ENCODE measurements around the gene ERVK3-1.

Gene ERVK3-1

DNA sequence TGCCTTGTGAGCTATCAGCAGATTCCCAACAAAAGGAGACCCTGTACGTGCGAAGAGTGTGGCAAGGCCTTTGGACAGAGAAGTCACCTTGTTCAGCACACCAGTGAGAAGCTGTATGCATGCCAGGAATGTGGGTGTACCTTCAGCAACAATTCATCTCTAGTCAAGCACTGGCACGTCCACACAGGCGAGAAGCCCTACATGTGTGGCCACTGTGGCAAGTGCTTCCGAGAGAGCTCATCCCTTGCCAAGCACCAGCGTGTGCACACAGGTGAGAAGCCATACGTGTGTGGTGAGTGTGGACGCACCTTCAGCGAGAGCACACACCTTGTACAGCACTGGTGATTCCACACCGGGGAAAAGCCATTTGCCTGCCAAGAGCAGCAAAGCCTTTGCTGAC lies 14.1 kb downstream of the ERVK3-1 start:
- no peak overlapping the region for H3K4me3 Mint-ChIP-seq
- H3K4me1 Mint-ChIP-seq: no peaks in the 10 kb centered on the region
- ATAC-seq: no peak
- no peak overlapping the region for H3K27ac Mint-ChIP-seq
- peaks cover 19% of the 10 kb centered on the region for H3K36me3 Mint-ChIP-seq (ENCODE audit: low read depth)
- H3K9me3 Mint-ChIP-seq: no peaks in the 10 kb centered on the region
- DNase-seq: no peak
- no peaks in the 10 kb centered on the region for H3K27me3 Mint-ChIP-seq

- H3K27ac Mint-ChIP-seq: no peak overlapping the region
- ATAC-seq (no peak), DNase-seq (no peak)
- H3K4me3 Mint-ChIP-seq: no peak overlapping the region
- H3K36me3 Mint-ChIP-seq (ENCODE audit: low read depth): peaks cover 3% of the 10 kb centered on the region
- no peaks in the 10 kb centered on the region for H3K27me3 Mint-ChIP-seq
- peaks cover 4% of the 10 kb centered on the region for H3K4me1 Mint-ChIP-seq
- H3K9me3 Mint-ChIP-seq: no peaks in the 10 kb centered on the region
These were observed 20.3 kb downstream of the ERVK3-1 start for GRCh38 chr19:58325311-58326022.

GRCh38 chr19:58326501-58326913 lies 21.3 kb downstream of the ERVK3-1 start:
- ATAC-seq (peak; percentile 33), DNase-seq (no peak)
- Mint-ChIP-seq H3K9me3 (no peaks in the 10 kb centered on the region), H3K27ac (no peak overlapping the region), H3K4me3 (no peak overlapping the region), H3K36me3 (ENCODE audit: low read depth) (peaks cover 3% of the 10 kb centered on the region), H3K27me3 (no peaks in the 10 kb centered on the region), H3K4me1 (peaks cover 4% of the 10 kb centered on the region)

- Mint-ChIP-seq H3K27ac (no peak within 1 kb of the TSS), H3K27me3 (no peaks in the 10 kb centered on the region), H3K4me1 (peaks cover 4% of the 10 kb centered on the region), H3K4me3 (no peak within 1 kb of the TSS), H3K36me3 (ENCODE audit: low read depth) (peaks cover 3% of the 10 kb centered on the region), H3K9me3 (no peaks in the 10 kb centered on the region)
- DNase-seq (peak; percentile 92), ATAC-seq (peak; percentile 92)
These were observed 21.9 kb downstream of the ERVK3-1 start, which contains the start of gene ZSCAN22 for GRCh38 chr19:58326914-58327726. ZSCAN22 (plus strand) TSS chr19:58326994; CDS start chr19:58334803, 7,809 bp downstream.

- Mint-ChIP-seq H3K4me3 (no peak overlapping the region), H3K4me1 (peaks cover 4% of the 10 kb centered on the region), H3K27me3 (no peaks in the 10 kb centered on the region), H3K27ac (no peak overlapping the region), H3K9me3 (no peaks in the 10 kb centered on the region), H3K36me3 (ENCODE audit: low read depth) (no peaks in the 10 kb centered on the region)
- DNase-seq: peak; percentile 54
- ATAC-seq: no peak
These were observed 23.8 kb downstream of the ERVK3-1 start for GRCh38 chr19:58328999-58329398.

DNA sequence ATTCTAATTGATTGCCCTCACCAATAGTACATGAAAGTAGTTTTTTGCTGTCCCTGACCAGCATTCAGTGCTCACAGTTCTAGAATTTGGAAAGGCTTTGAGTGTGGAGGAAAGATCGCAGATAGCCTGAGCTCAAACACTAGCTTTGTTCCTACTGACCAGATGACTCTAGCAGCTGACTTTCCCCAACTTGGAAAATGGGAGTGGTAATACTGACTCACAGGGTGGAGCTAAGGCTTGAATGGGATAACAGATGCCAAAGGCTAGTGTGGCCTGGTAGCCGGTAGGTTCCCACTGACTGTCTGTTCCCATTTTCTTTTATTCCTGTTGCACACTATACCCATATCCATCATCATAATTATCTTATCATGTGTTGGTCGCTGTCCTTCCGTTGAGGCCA lies 25.3 kb downstream of the ERVK3-1 start:
- Mint-ChIP-seq H3K27me3 (no peaks in the 10 kb centered on the region), H3K4me3 (no peak overlapping the region), H3K27ac (no peak overlapping the region), H3K36me3 (ENCODE audit: low read depth) (peaks cover 1% of the 10 kb centered on the region), H3K4me1 (peaks cover 4% of the 10 kb centered on the region), H3K9me3 (no peaks in the 10 kb centered on the region)
- ATAC-seq (no peak), DNase-seq (no peak)

GRCh38 chr19:58332697-58333096 lies 27.5 kb downstream of the ERVK3-1 start:
- H3K9me3 Mint-ChIP-seq: no peaks in the 10 kb centered on the region
- H3K4me1 Mint-ChIP-seq: peaks cover 4% of the 10 kb centered on the region
- no peak overlapping the region for H3K4me3 Mint-ChIP-seq
- H3K27ac Mint-ChIP-seq: no peak overlapping the region
- H3K27me3 Mint-ChIP-seq: no peaks in the 10 kb centered on the region
- no peak for DNase-seq
- H3K36me3 Mint-ChIP-seq (ENCODE audit: low read depth): peaks cover 7% of the 10 kb centered on the region
- ATAC-seq: no peak

GRCh38 chr19:58334691-58335249 lies 29.6 kb downstream of the ERVK3-1 start:
- ATAC-seq (no peak), DNase-seq (no peak)
- Mint-ChIP-seq H3K27me3 (no peaks in the 10 kb centered on the region), H3K9me3 (no peaks in the 10 kb centered on the region), H3K4me1 (peaks cover 1% of the 10 kb centered on the region), H3K36me3 (ENCODE audit: low read depth) (peaks cover 24% of the 10 kb centered on the region), H3K4me3 (no peak overlapping the region), H3K27ac (no peak overlapping the region)

DNA sequence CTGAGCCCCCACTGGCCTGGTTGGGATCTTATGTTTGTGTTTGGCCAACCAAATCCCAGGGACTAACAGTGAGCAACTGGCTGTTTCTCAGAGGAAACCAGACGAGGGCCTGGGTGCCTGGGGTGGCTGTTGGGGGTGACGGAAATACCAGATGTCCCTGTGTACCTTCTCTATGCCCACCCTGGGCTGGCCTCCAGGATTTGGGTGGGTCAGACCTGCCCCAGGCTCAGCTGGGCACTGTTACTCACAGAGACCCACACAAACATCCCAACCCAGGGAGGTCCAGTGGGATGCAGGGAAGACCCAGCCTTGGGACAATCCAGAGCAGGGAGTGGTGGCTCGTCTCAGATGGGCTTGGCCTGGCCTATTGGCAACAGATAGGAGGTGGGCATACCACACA lies 30.5 kb downstream of the ERVK3-1 start:
- ATAC-seq (no peak), DNase-seq (no peak)
- H3K4me1 Mint-ChIP-seq: peaks cover 4% of the 10 kb centered on the region
- H3K36me3 Mint-ChIP-seq (ENCODE audit: low read depth): peaks cover 28% of the 10 kb centered on the region
- H3K27ac Mint-ChIP-seq: no peak overlapping the region
- no peak overlapping the region for H3K4me3 Mint-ChIP-seq
- no peaks in the 10 kb centered on the region for H3K27me3 Mint-ChIP-seq
- no peaks in the 10 kb centered on the region for H3K9me3 Mint-ChIP-seq

GRCh38 chr19:58336216-58336615 lies 31.0 kb downstream of the ERVK3-1 start:
- Mint-ChIP-seq H3K9me3 (no peaks in the 10 kb centered on the region), H3K36me3 (ENCODE audit: low read depth) (peaks cover 29% of the 10 kb centered on the region), H3K4me1 (peaks cover 4% of the 10 kb centered on the region), H3K27me3 (no peaks in the 10 kb centered on the region), H3K27ac (no peak overlapping the region), H3K4me3 (no peak overlapping the region)
- no peak for ATAC-seq
- DNase-seq: no peak

- Mint-ChIP-seq H3K27ac (no peak overlapping the region), H3K27me3 (no peaks in the 10 kb centered on the region), H3K4me1 (peaks cover 4% of the 10 kb centered on the region), H3K36me3 (ENCODE audit: low read depth) (peaks cover 31% of the 10 kb centered on the region), H3K9me3 (no peaks in the 10 kb centered on the region), H3K4me3 (no peak overlapping the region)
- DNase-seq (no peak), ATAC-seq (no peak)
These were observed 31.6 kb downstream of the ERVK3-1 start for GRCh38 chr19:58336820-58337219.

- Mint-ChIP-seq H3K27me3 (no peaks in the 10 kb centered on the region), H3K4me1 (peaks cover 4% of the 10 kb centered on the region), H3K27ac (no peak overlapping the region), H3K4me3 (no peak overlapping the region), H3K9me3 (no peaks in the 10 kb centered on the region), H3K36me3 (ENCODE audit: low read depth) (peaks cover 35% of the 10 kb centered on the region)
- DNase-seq (no peak), ATAC-seq (no peak)
These were observed 33.2 kb downstream of the ERVK3-1 start for GRCh38 chr19:58338336-58338735.

DNA sequence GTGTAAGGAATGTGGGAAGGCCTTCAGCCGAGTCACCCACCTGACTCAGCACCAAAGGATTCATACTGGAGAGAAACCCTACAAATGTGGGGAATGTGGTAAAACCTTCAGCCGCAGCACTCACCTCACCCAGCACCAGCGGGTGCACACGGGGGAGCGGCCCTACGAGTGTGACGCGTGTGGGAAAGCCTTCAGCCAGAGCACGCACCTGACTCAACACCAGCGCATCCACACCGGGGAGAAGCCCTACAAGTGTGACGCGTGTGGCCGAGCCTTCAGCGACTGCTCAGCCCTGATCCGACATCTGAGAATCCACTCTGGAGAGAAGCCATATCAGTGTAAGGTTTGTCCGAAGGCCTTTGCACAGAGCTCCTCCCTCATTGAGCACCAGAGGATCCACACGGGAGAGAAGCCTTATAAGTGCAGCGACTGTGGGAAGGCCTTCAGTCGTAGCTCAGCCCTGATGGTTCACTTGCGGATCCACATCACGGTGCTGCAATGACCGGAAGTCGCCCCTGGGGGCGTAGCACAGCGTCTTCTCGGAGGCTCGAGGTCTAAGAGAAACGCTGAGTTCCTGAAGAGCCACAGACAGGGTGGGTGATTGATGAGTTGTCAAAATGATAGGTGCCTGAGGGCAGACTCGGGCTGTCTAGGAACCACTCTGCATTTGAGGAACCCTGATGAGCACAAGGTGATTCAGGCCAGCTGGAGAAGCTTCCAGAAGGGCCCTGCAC lies 33.8 kb downstream of the ERVK3-1 start:
- peaks cover 35% of the 10 kb centered on the region for H3K36me3 Mint-ChIP-seq (ENCODE audit: low read depth)
- ATAC-seq (no peak), DNase-seq (no peak)
- H3K4me1 Mint-ChIP-seq: peaks cover 4% of the 10 kb centered on the region
- no peak overlapping the region for H3K27ac Mint-ChIP-seq
- H3K4me3 Mint-ChIP-seq: no peak overlapping the region
- H3K9me3 Mint-ChIP-seq: no peaks in the 10 kb centered on the region
- H3K27me3 Mint-ChIP-seq: no peaks in the 10 kb centered on the region

DNA sequence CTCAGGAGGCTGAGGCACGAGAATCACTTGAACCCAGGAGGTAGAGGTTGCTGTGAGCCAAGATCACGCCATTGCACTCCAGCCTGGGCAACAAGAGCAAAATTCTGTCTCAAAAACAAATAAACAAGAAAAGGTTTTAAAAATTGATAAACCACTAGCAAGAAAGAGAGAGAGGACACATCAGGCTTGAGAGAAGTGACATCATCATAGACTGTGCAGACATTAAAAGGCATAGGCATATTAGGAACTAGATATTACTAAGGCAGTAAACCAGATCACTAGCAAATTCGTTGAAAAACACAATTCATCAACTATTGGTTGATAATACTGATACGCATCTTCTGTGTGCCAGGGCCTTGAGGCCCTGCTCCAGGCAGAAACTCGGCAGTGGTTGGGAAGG lies 40.4 kb downstream of the ERVK3-1 start:
- Mint-ChIP-seq H3K27me3 (no peaks in the 10 kb centered on the region), H3K4me3 (peak overlapping the region; percentile 94), H3K4me1 (peaks cover 28% of the 10 kb centered on the region), H3K36me3 (ENCODE audit: low read depth) (peaks cover 15% of the 10 kb centered on the region), H3K9me3 (no peaks in the 10 kb centered on the region), H3K27ac (peak overlapping the region; percentile 25)
- DNase-seq: no peak
- ATAC-seq: no peak
